ENCODE data around the gene TTLL7.

The TTLL7 gene

GRCh38 chr1:83970802-83971201 lies 28.1 kb downstream of the TTLL7 start:
- Histone ChIP-seq H3K4me3 (ENCODE audit: low read length) (no peak overlapping the region), H3K4me2 (ENCODE audit: low read length) (no peak overlapping the region), H2AFZ (ENCODE audit: low read depth, low read length) (no peak overlapping the region), H3K9ac (ENCODE audit: low read length) (no peak overlapping the region), H3K27me3 (ENCODE audit: low read depth, low read length) (no peaks in the 10 kb centered on the region), H4K20me1 (ENCODE audit: insufficient read depth, low read length) (no peaks in the 10 kb centered on the region), H3K27ac (ENCODE audit: low read length) (no peak overlapping the region), H3K36me3 (replicated peaks; ENCODE audit: low read depth, low read length) (no peaks in the 10 kb centered on the region), H3K79me2 (ENCODE audit: low read length) (no peaks in the 10 kb centered on the region), H3K4me1 (ENCODE audit: low read length) (peaks cover 7% of the 10 kb centered on the region), H3K9me3 (ENCODE audit: insufficient read depth, low read length) (no peaks in the 10 kb centered on the region)
- TF ChIP-seq EZH2phosphoT487 (IDR thresholded peaks at IDR 0.05; ENCODE audit: low read depth), result no peak
- no peak for TF ChIP-seq CTCF (IDR thresholded peaks at IDR 0.05; ENCODE audit: low read depth, low read length)

GRCh38 chr1:83970114-83970513 lies 28.8 kb downstream of the TTLL7 start:
- Histone ChIP-seq H3K9ac (ENCODE audit: low read length) (no peak overlapping the region), H3K4me2 (ENCODE audit: low read length) (no peak overlapping the region), H3K36me3 (replicated peaks; ENCODE audit: low read depth, low read length) (no peaks in the 10 kb centered on the region), H3K9me3 (ENCODE audit: insufficient read depth, low read length) (no peaks in the 10 kb centered on the region), H3K27ac (ENCODE audit: low read length) (no peak overlapping the region), H3K27me3 (ENCODE audit: low read depth, low read length) (no peaks in the 10 kb centered on the region), H4K20me1 (ENCODE audit: insufficient read depth, low read length) (no peaks in the 10 kb centered on the region), H3K79me2 (ENCODE audit: low read length) (no peaks in the 10 kb centered on the region), H2AFZ (ENCODE audit: low read depth, low read length) (no peak overlapping the region), H3K4me3 (ENCODE audit: low read length) (no peak overlapping the region), H3K4me1 (ENCODE audit: low read length) (no peaks in the 10 kb centered on the region; the same call in 1 of the 2 replicates)
- no peak for TF ChIP-seq EZH2phosphoT487 (IDR thresholded peaks at IDR 0.05; ENCODE audit: low read depth)
- TF ChIP-seq CTCF (IDR thresholded peaks at IDR 0.05; ENCODE audit: low read depth, low read length), result no peak

GRCh38 chr1:83967336-83967735 lies 31.6 kb downstream of the TTLL7 start:
- H3K9ac ChIP-seq (ENCODE audit: low read length), result no peak overlapping the region

GRCh38 chr1:83964153-83964552 lies 34.8 kb downstream of the TTLL7 start:
- Histone ChIP-seq H3K4me3 (ENCODE audit: low read length) (no peak overlapping the region), H3K27me3 (ENCODE audit: low read depth, low read length) (no peaks in the 10 kb centered on the region), H3K27ac (ENCODE audit: low read length) (no peak overlapping the region), H3K9me3 (ENCODE audit: insufficient read depth, low read length) (no peaks in the 10 kb centered on the region), H2AFZ (ENCODE audit: low read depth, low read length) (no peak overlapping the region), H3K4me2 (ENCODE audit: low read length) (no peak overlapping the region), H4K20me1 (ENCODE audit: insufficient read depth, low read length) (no peaks in the 10 kb centered on the region), H3K36me3 (replicated peaks; ENCODE audit: low read depth, low read length) (no peaks in the 10 kb centered on the region), H3K79me2 (ENCODE audit: low read length) (no peaks in the 10 kb centered on the region), H3K4me1 (ENCODE audit: low read length) (no peaks in the 10 kb centered on the region), H3K9ac (ENCODE audit: low read length) (no peak overlapping the region)
- TF ChIP-seq CTCF (IDR thresholded peaks at IDR 0.05; ENCODE audit: low read depth, low read length), result no peak
- no peak for TF ChIP-seq EZH2phosphoT487 (IDR thresholded peaks at IDR 0.05; ENCODE audit: low read depth)

More at GRCh38 chr1:83967336-83967735, 31.6 kb downstream of the TTLL7 start:
- Histone ChIP-seq H3K36me3 (replicated peaks; ENCODE audit: low read depth, low read length) (no peaks in the 10 kb centered on the region), H3K4me1 (ENCODE audit: low read length) (no peaks in the 10 kb centered on the region), H3K27ac (ENCODE audit: low read length) (no peak overlapping the region), H3K4me2 (ENCODE audit: low read length) (no peak overlapping the region), H4K20me1 (ENCODE audit: insufficient read depth, low read length) (no peaks in the 10 kb centered on the region), H3K79me2 (ENCODE audit: low read length) (no peaks in the 10 kb centered on the region), H3K27me3 (ENCODE audit: low read depth, low read length) (no peaks in the 10 kb centered on the region), H2AFZ (ENCODE audit: low read depth, low read length) (no peak overlapping the region), H3K9me3 (ENCODE audit: insufficient read depth, low read length) (no peaks in the 10 kb centered on the region), H3K4me3 (ENCODE audit: low read length) (no peak overlapping the region)
- TF ChIP-seq EZH2phosphoT487 (IDR thresholded peaks at IDR 0.05; ENCODE audit: low read depth) (no peak), CTCF (IDR thresholded peaks at IDR 0.05; ENCODE audit: low read depth, low read length) (no peak)
